Measurements from ENCODE around the gene GAB2. TPM values are rescaled to one million over a fixed set of nuclear protein-coding genes. Genes with fewer than 3 reads are reported as not detected.
A peak's percentile ranks its signal among the peaks of the same experiment; 100 is the strongest.

The GAB2 gene
- total RNA-seq, 6 experiments from 2014 or later: 3.8 to 10.2 (median 4.5) TPM

- intact Hi-C loops (cut with DNase I): no loop called here
- TF ChIP-seq, protein P1, sequence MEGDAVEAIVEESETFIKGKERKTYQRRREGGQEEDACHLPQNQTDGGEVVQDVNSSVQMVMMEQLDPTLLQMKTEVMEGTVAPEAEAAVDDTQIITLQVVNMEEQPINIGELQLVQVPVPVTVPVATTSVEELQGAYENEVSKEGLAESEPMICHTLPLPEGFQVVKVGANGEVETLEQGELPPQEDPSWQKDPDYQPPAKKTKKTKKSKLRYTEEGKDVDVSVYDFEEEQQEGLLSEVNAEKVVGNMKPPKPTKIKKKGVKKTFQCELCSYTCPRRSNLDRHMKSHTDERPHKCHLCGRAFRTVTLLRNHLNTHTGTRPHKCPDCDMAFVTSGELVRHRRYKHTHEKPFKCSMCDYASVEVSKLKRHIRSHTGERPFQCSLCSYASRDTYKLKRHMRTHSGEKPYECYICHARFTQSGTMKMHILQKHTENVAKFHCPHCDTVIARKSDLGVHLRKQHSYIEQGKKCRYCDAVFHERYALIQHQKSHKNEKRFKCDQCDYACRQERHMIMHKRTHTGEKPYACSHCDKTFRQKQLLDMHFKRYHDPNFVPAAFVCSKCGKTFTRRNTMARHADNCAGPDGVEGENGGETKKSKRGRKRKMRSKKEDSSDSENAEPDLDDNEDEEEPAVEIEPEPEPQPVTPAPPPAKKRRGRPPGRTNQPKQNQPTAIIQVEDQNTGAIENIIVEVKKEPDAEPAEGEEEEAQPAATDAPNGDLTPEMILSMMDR (IDR thresholded peaks at IDR 0.05): no peak
- TF ChIP-seq POLR2A (IDR thresholded peaks at IDR 0.05): no peak
- Histone ChIP-seq H3K36me3 (no peaks in the 10 kb centered on the region), H3K4me1 (no peaks in the 10 kb centered on the region), H3K27ac (no peak overlapping the region), H3K27me3 (no peaks in the 10 kb centered on the region), H3K4me3 (no peak overlapping the region), H3K9me3 (no peaks in the 10 kb centered on the region)
- 83% methylated on average over 3 of the region's 4 CpGs for WGBS (ENCODE audit: insufficient coverage, low coverage, low lambda C conversion rate, missing lambda C conversion rate)
- no peak for DNase-seq
- no peak for ATAC-seq
Observed at GRCh38 chr11:78381865-78382264, 35.8 kb downstream of the GAB2 start.

DNA sequence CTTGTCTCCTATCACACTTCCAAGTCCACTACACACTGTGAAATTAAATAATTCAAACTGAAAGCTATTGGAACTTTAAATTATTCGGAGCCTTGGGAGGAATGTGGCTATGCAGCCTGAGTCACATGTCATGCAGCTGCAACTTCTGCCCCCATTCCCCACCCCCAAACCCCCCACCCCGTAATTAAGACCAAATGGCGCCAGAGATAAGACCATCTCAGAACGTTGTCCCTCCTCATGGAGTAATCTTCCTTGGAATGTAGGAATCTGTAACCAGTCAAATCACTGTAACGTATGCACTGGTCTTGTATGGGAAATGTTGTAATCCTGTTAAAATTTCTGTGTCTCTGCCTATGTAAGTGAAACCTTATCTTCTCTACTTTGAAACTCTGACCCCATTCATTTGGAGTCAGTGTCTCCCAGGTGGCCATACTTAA is 37.0 kb downstream of the GAB2 start:
- WGBS (ENCODE audit: insufficient coverage, low coverage, low lambda C conversion rate, missing lambda C conversion rate): 46% methylated on average over 4 of the region's 5 CpGs
- Histone ChIP-seq H3K27ac (no peak overlapping the region), H3K36me3 (no peaks in the 10 kb centered on the region), H3K9me3 (no peaks in the 10 kb centered on the region), H3K4me3 (no peak overlapping the region), H3K4me1 (no peaks in the 10 kb centered on the region), H3K27me3 (no peaks in the 10 kb centered on the region)
- DNase-seq (no peak), ATAC-seq (no peak)
- TF ChIP-seq POLR2A (IDR thresholded peaks at IDR 0.05): no peak
- TF ChIP-seq, protein P1 (IDR thresholded peaks at IDR 0.05): no peak
- intact Hi-C loops (cut with DNase I): no loop called here

DNA sequence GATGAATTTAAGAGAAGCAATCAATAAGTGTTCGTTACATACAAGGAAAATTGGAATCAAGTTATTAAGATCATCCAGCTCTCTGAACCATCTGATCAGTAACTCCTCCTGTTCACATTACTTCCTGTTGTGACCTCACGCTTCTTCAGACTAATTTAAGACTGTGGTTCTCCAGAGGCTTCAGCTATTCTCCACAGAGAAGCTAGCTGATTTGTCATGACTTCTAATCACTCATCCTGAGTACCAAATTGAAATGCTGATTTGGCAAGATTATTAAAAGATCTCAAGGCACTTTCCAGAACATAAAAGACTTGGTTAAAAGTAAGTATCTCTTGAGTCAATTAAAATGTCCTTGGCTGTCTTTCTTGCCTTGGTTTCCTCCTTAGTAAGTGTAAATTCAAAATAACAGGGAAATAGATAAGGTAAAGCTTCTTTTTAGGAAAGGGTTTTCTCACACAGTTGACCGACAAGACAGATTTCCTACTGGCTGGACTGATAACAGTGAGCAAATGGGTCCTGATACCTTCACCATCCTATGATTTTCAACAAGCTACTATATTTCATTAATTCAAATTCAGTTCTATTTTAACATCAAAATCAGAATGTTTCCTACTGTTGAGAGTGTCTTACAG is 38.5 kb downstream of the GAB2 start:
- Histone ChIP-seq H3K27ac (no peak overlapping the region), H3K9me3 (no peaks in the 10 kb centered on the region), H3K27me3 (no peaks in the 10 kb centered on the region), H3K36me3 (no peaks in the 10 kb centered on the region), H3K4me1 (no peaks in the 10 kb centered on the region), H3K4me3 (no peak overlapping the region)
- TF ChIP-seq, protein P1 (IDR thresholded peaks at IDR 0.05): no peak
- TF ChIP-seq POLR2A (IDR thresholded peaks at IDR 0.05): no peak
- ATAC-seq: peak in 1 of 4 donors; percentile 28
- intact Hi-C loops (cut with DNase I): no loop called here
- 61% methylated on average over 3 of the region's 3 CpGs for WGBS (ENCODE audit: insufficient coverage, low coverage, low lambda C conversion rate, missing lambda C conversion rate)
- DNase-seq: no peak

DNA sequence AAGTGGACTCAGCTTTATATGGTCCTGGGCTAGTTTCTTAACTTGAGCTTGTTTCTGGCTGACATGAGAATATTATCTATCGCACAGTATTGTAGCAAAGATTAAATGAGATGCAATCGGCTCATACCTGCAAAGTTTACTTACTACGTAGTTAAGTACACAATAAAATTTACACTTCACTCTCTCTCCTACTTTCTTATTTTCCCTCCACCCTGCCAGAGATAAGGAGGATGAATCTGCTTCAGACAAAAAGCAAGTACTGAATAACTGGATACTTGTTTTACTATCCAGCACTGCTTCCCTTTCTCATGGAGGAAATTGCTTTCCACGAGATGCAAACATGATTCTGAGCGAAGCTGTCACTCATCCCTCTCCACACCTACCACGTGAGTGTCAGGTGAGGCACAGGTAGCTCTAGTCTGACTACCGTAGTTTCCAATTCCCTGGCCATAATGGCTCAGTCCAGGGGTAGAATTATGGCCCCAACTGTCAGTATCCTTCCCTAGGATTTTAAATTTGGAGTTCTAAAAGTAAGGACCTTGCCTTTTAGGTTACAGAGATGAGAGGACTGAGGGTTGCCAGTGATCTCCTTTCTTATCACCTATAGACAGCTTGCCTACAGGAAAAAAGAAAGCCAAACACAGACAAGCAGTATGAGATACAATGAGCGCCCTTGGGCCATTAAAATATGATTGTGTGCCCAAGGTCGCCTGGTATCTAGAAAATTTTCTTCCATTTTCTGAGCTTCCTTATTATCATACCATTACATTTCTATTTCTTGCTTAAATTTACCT is 39.8 kb downstream of the GAB2 start:
- intact Hi-C loops (cut with DNase I): no loop called here
- Histone ChIP-seq H3K4me3 (no peak overlapping the region), H3K4me1 (no peaks in the 10 kb centered on the region), H3K27me3 (no peaks in the 10 kb centered on the region), H3K27ac (no peak overlapping the region), H3K9me3 (no peaks in the 10 kb centered on the region), H3K36me3 (no peaks in the 10 kb centered on the region)
- ATAC-seq (no peak), DNase-seq (no peak)
- TF ChIP-seq, protein P1 (IDR thresholded peaks at IDR 0.05): no peak
- WGBS (ENCODE audit: insufficient coverage, low coverage, low lambda C conversion rate, missing lambda C conversion rate): 76% methylated on average over 9 of the region's 9 CpGs
